Measurements from ENCODE around the gene FBN1. TPM values are rescaled to one million over a fixed set of nuclear protein-coding genes. Genes with fewer than 3 reads are reported as not detected.

Gene FBN1
- total and polyA plus RNA-seq, 10 of the 15 experiments (the other 5 are each of a cell fraction or from before 2014, with no cell fraction given): 2.2 to 15.3 (median 7.0) TPM

DNA sequence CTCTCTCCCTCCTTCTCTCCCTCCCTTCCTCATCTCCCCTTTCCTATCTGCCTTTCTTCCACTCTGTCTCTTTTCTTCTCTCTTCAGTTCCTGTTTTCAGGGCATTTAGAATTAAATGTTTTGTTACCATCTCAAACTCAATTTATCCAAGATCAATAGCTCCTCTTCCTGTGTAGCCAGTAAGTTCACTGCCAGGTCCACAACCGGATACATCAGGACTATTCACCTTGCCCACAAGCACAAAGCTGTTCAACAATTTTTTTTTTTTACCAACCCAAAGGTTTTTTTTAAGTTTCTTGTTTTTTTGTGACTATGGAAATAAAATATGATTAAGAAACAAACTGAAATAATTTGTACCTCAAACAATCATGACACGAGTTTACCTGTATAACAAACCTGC, 26.1 kb downstream of the FBN1 start:
- FAIRE-seq: no peak
- Histone ChIP-seq H3K36me3 (ENCODE audit: control insufficient read depth in 2 of 2, insufficient read depth in 2 of 2, low read length in 1 of 2) (no peaks in the 10 kb centered on the region), H3K27ac (ENCODE audit: control insufficient read depth, insufficient read depth) (no peak overlapping the region), H3K27me3 (replicated peaks in 1 of 2; ENCODE audit: control insufficient read depth in 2 of 2, insufficient read depth in 2 of 2, low read length in 1 of 2) (no peaks in the 10 kb centered on the region), H3K79me2 (ENCODE audit: control insufficient read depth, insufficient read depth, low read length) (no peaks in the 10 kb centered on the region), H3K9ac (ENCODE audit: control insufficient read depth, insufficient read depth, low read length) (no peak overlapping the region), H3K4me1 (ENCODE audit: control insufficient read depth, insufficient read depth, low read length) (no peaks in the 10 kb centered on the region), H4K20me1 (ENCODE audit: control insufficient read depth, insufficient read depth) (no peaks in the 10 kb centered on the region), H3K4me2 (ENCODE audit: control insufficient read depth, insufficient read depth) (no peak overlapping the region), H3K4me3 (no peak overlapping the region), H3K9me3 (replicated peaks; ENCODE audit: control insufficient read depth, insufficient read depth, low read length) (no peaks in the 10 kb centered on the region), H2AFZ (ENCODE audit: control insufficient read depth, low read depth, low read length) (no peak overlapping the region)
- SMC1A ChIA-PET (ENCODE audit: uncharacterized antibody, unreplicated experiment): interaction anchor here (0.7 to 1.0 kb wide), 2 partner anchors 67 to 85 kb away, joined by 3 read pairs; no protein-coding TSS in a partner anchor
- in situ Hi-C loops (cut with MboI): no loop called here
- BruUV-seq (replicated peaks): no TSS peak
- POLR2A ChIA-PET: no interaction called here
- DNase-seq (ENCODE audit: low read depth, low spot score): no peak
- 92% methylated on average over 2 of the region's 2 CpGs for WGBS (ENCODE audit: insufficient coverage, insufficient replicate concordance, low lambda C conversion rate, missing lambda C conversion rate)
- ATAC-seq: no peak
- RAD21 ChIA-PET (ENCODE audit: unreplicated experiment): interaction anchor here (2.5 kb wide), 1 partner anchor 260 kb away, joined by 6 read pairs; no protein-coding TSS in a partner anchor
- intact Hi-C loops (cut with micrococcal nuclease; ENCODE audit: unreplicated experiment): no loop called here
- CTCF ChIA-PET: interaction anchor here (0.7 to 1.3 kb wide), 2 partner anchors 21 to 88 kb away, joined by 4 read pairs; no protein-coding TSS in a partner anchor
- TF ChIP-seq RBBP5 (conservative IDR thresholded peaks at IDR 0.05): no peak
- TF ChIP-seq YBX1 (IDR thresholded peaks at IDR 0.05): no peak
- no peak for TF ChIP-seq EZH2 (IDR thresholded peaks at IDR 0.05; ENCODE audit: borderline replicate concordance, control insufficient read depth, low read depth, low read length)
- TF ChIP-seq, protein P1, sequence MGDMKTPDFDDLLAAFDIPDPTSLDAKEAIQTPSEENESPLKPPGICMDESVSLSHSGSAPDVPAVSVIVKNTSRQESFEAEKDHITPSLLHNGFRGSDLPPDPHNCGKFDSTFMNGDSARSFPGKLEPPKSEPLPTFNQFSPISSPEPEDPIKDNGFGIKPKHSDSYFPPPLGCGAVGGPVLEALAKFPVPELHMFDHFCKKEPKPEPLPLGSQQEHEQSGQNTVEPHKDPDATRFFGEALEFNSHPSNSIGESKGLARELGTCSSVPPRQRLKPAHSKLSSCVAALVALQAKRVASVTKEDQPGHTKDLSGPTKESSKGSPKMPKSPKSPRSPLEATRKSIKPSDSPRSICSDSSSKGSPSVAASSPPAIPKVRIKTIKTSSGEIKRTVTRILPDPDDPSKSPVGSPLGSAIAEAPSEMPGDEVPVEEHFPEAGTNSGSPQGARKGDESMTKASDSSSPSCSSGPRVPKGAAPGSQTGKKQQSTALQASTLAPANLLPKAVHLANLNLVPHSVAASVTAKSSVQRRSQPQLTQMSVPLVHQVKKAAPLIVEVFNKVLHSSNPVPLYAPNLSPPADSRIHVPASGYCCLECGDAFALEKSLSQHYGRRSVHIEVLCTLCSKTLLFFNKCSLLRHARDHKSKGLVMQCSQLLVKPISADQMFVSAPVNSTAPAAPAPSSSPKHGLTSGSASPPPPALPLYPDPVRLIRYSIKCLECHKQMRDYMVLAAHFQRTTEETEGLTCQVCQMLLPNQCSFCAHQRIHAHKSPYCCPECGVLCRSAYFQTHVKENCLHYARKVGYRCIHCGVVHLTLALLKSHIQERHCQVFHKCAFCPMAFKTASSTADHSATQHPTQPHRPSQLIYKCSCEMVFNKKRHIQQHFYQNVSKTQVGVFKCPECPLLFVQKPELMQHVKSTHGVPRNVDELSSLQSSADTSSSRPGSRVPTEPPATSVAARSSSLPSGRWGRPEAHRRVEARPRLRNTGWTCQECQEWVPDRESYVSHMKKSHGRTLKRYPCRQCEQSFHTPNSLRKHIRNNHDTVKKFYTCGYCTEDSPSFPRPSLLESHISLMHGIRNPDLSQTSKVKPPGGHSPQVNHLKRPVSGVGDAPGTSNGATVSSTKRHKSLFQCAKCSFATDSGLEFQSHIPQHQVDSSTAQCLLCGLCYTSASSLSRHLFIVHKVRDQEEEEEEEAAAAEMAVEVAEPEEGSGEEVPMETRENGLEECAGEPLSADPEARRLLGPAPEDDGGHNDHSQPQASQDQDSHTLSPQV (IDR thresholded peaks at IDR 0.05): no peak
- TF ChIP-seq HDAC2 (IDR thresholded peaks at IDR 0.05): no peak
- no peak for TF ChIP-seq ZBTB4 (CRISPR knock-in tag; IDR thresholded peaks at IDR 0.05)
- TF ChIP-seq ATF2 (IDR thresholded peaks at IDR 0.05; ENCODE audit: low read length): no peak
- no peak for TF ChIP-seq RELB (IDR thresholded peaks at IDR 0.05; ENCODE audit: low read depth)
- no peak for TF ChIP-seq ETV6 (conservative IDR thresholded peaks at IDR 0.05 in 1 of 2, IDR thresholded peaks at IDR 0.05 in 1 of 2; ENCODE audit: borderline replicate concordance in 1 of 2, low read depth in 1 of 2)
- no peak for TF ChIP-seq TCF12 (IDR thresholded peaks at IDR 0.05; ENCODE audit: low read depth, low read length)
- TF ChIP-seq CREM (IDR thresholded peaks at IDR 0.05; ENCODE audit: low read depth): no peak
- TF ChIP-seq PAX5 (IDR thresholded peaks at IDR 0.05; ENCODE audit: borderline replicate concordance, low read depth, low read length): no peak
- no peak for TF ChIP-seq SMAD1 (IDR thresholded peaks at IDR 0.05; ENCODE audit: low read depth, partially characterized antibody)
- TF ChIP-seq BCL11A (IDR thresholded peaks at IDR 0.05; ENCODE audit: low read depth, low read length): no peak
- no peak for TF ChIP-seq RB1 (IDR thresholded peaks at IDR 0.05; ENCODE audit: borderline replicate concordance)
